Measurements from ENCODE around the gene LCE7A.

Gene LCE7A

GRCh38 chr1:152866321-152866720 is 6.5 kb downstream of the LCE7A start:
- H3K27ac ChIP-seq = no peak overlapping the region
- no peak for TF ChIP-seq CTCF (conservative IDR thresholded peaks at IDR 0.05)

- peak; percentile 94 for TF ChIP-seq CTCF (conservative IDR thresholded peaks at IDR 0.05)
- no peak overlapping the region for H3K27ac ChIP-seq
Measured at GRCh38 chr1:152869808-152870419, 10.1 kb downstream of the LCE7A start.

GRCh38 chr1:152870831-152871730 is 11.3 kb downstream of the LCE7A start:
- H3K27ac ChIP-seq = no peak overlapping the region
- peak; percentile 94 for TF ChIP-seq CTCF (conservative IDR thresholded peaks at IDR 0.05)

GRCh38 chr1:152871731-152872126 is 11.9 kb downstream of the LCE7A start:
- H3K27ac ChIP-seq = no peak overlapping the region
- no peak; the same call in 1 of the 2 replicates for TF ChIP-seq CTCF (conservative IDR thresholded peaks at IDR 0.05)

- TF ChIP-seq CTCF (conservative IDR thresholded peaks at IDR 0.05) = no peak
- H3K27ac ChIP-seq = no peak overlapping the region
Measured at GRCh38 chr1:152873495-152873894, 13.7 kb downstream of the LCE7A start.

GRCh38 chr1:152876827-152877226 is 17.0 kb downstream of the LCE7A start:
- TF ChIP-seq CTCF (conservative IDR thresholded peaks at IDR 0.05) = no peak
- H3K27ac ChIP-seq = no peak overlapping the region

- 0 out of 2 replicates have a peak, but pooled peaks have one; percentile 14 for TF ChIP-seq CTCF (conservative IDR thresholded peaks at IDR 0.05)
Measured at GRCh38 chr1:152878042-152878441, 18.2 kb downstream of the LCE7A start, which contains the start of gene SMCP. TSS of gene SMCP (plus strand) at chr1:152878322. CDS start at chr1:152884423, 6,101 bp downstream.

More at GRCh38 chr1:152878042-152878441, 18.2 kb downstream of the LCE7A start, which contains the start of gene SMCP:
- no peak within 1 kb of the TSS for H3K27ac ChIP-seq
